ENCODE results near the gene SP140. TPM values are rescaled to one million over a fixed set of nuclear protein-coding genes. Genes with fewer than 3 reads are reported as not detected.

SP140 gene
- total RNA-seq, 1 experiment from 2014 or later = 2.6 TPM

GRCh38 chr2:230326453-230327417 is 101.2 kb downstream of the SP140 start, which contains the start of gene SP140L:
Gene SP140L (plus strand): TSS chr2:230327193. CDS start chr2:230327270, 77 bp downstream.
- Histone ChIP-seq H3K27ac (ENCODE audit: low read depth, low read length) (peak within 1 kb of the TSS; percentile 49), H3K4me2 (ENCODE audit: low read length) (peak within 1 kb of the TSS; percentile 91), H3K4me3 (replicated peaks in 1 of 2; ENCODE audit: low read depth in 1 of 2, low read length in 2 of 2) (peak within 1 kb of the TSS; percentile 46 to 74), H3K9me3 (ENCODE audit: control insufficient read depth in 1 of 2, insufficient read depth in 1 of 2, low read depth in 1 of 2, low read length in 2 of 2) (no peaks in the 10 kb centered on the region), H3K9me2 (ENCODE audit: insufficient read depth) (no peaks in the 10 kb centered on the region), H3K79me2 (ENCODE audit: insufficient read depth, low read length) (peaks cover 22% of the 10 kb centered on the region), H4K20me1 (ENCODE audit: insufficient read depth) (no peaks in the 10 kb centered on the region), H3K36me3 (ENCODE audit: control insufficient read depth in 1 of 2, insufficient read depth in 2 of 2, low read length in 2 of 2) (no peaks in the 10 kb centered on the region), H3K9ac (ENCODE audit: low read length) (peak within 1 kb of the TSS; percentile 71), H3K27me3 (ENCODE audit: insufficient read depth, low read length) (no peaks in the 10 kb centered on the region), H2AFZ (ENCODE audit: low read depth, low read length, poor library complexity, severe bottlenecking) (peak within 1 kb of the TSS; percentile 30), H3K4me1 (ENCODE audit: control insufficient read depth in 1 of 2, insufficient read depth in 2 of 2, low read length in 2 of 2) (peaks cover 3 to 37% of the 10 kb centered on the region in 2 experiments; a peak in 3 of 4 replicates)
- ATAC-seq (peak; percentile 85), DNase-seq (ENCODE audit: low read depth, low spot score) (peak; percentile 49)
- RAD21 ChIA-PET (ENCODE audit: low non-redundant PET in 1 of 2, low total read pairs in 2 of 2, uncharacterized antibody in 2 of 2, unreplicated experiment in 2 of 2) = no interaction called here
- intact Hi-C loops (cut with micrococcal nuclease) = no loop called here
- TSS peak; percentile 88 for BruUV-seq (replicated peaks)
- CTCF ChIA-PET = no interaction called here
- POLR2A ChIA-PET = interaction anchor here (0.7 to 1.1 kb wide), 3 partner anchors 9 to 88 kb away, joined by 4 to 5 read pairs (median 5); no protein-coding TSS in a partner anchor
- peak; percentile 57 for TF ChIP-seq SP1 (IDR thresholded peaks at IDR 0.05; ENCODE audit: low read depth)
- no peak; the same call in 1 of the 2 replicates for TF ChIP-seq ELF1 (IDR thresholded peaks at IDR 0.05; ENCODE audit: borderline replicate concordance, low read depth)
- TF ChIP-seq CBX3 (IDR thresholded peaks at IDR 0.05; ENCODE audit: low read depth) = peak; percentile 83; the same call in 1 of the 2 replicates
- TF ChIP-seq ZFX (IDR thresholded peaks at IDR 0.05) = peak; percentile 89
- TF ChIP-seq YY1 (IDR thresholded peaks at IDR 0.05; ENCODE audit: extremely low read depth, insufficient replicate concordance, low read depth, low read length) = peak; percentile 54
- TF ChIP-seq POLR2A (IDR thresholded peaks at IDR 0.05; ENCODE audit: borderline replicate concordance, extremely low read depth, insufficient read depth, insufficient read length) = no peak
- no peak for TF ChIP-seq REST (IDR thresholded peaks at IDR 0.05; ENCODE audit: low read depth)
- 0 out of 2 replicates have a peak, but pooled peaks have one; percentile 43 for TF ChIP-seq EGR1 (IDR thresholded peaks at IDR 0.05; ENCODE audit: low read depth)
- no peak for TF ChIP-seq ZNF274 (IDR thresholded peaks at IDR 0.05; ENCODE audit: low read depth, low read length)
- no peak for TF ChIP-seq ZBTB33 (IDR thresholded peaks at IDR 0.05; ENCODE audit: extremely low read depth, insufficient replicate concordance, low read length)
- TF ChIP-seq RAD21 (IDR thresholded peaks at IDR 0.05; ENCODE audit: low read depth) = peak; percentile 36; the same call in 1 of the 2 replicates
- TF ChIP-seq MAX (IDR thresholded peaks at IDR 0.05) = peak; percentile 89
- no peak for TF ChIP-seq EZH2 (IDR thresholded peaks at IDR 0.05)
- no peak for TF ChIP-seq EZH2phosphoT487 (IDR thresholded peaks at IDR 0.05; ENCODE audit: borderline replicate concordance)
- peak; percentile 40; the same call in 1 of the 2 replicates for TF ChIP-seq CEBPB (IDR thresholded peaks at IDR 0.05; ENCODE audit: low read depth)
- peak; percentile 86 for TF ChIP-seq POLR2AphosphoS5 (IDR thresholded peaks at IDR 0.05; ENCODE audit: low read depth, low read length)
- TF ChIP-seq SRF (IDR thresholded peaks at IDR 0.05; ENCODE audit: low read depth) = peak; percentile 97
- no peak for TF ChIP-seq TCF7L2 (IDR thresholded peaks at IDR 0.05; ENCODE audit: borderline replicate concordance, extremely low read depth, insufficient read depth, insufficient read length)
